ENCODE data around the gene ENAH. TPM values are rescaled to one million over a fixed set of nuclear protein-coding genes. Genes with fewer than 3 reads are reported as not detected.

The ENAH gene
- total RNA-seq, 1 donor from 2014 or later = 749 TPM

GRCh38 chr1:225509376-225509707 is 143.6 kb downstream of the ENAH start:
- no peaks in the 10 kb centered on the region for H3K9me3 ChIP-seq (ENCODE audit: insufficient read depth, low read depth, low read length)
- H3K4me1 Mint-ChIP-seq (ENCODE audit: low read depth, unreplicated experiment) = peaks cover 43% of the 10 kb centered on the region
- no peak for DNase-seq (ENCODE audit: low read depth)
- H4K20me1 ChIP-seq (ENCODE audit: insufficient read depth, low read length) = peaks cover 9% of the 10 kb centered on the region
- H3K4me2 ChIP-seq (ENCODE audit: low read length) = peak overlapping the region; percentile 47
- H3K27ac ChIP-seq (ENCODE audit: low read depth, low read length) = peak overlapping the region; percentile 91
- H3K9me3 Mint-ChIP-seq (ENCODE audit: unreplicated experiment) = no peaks in the 10 kb centered on the region
- H2AFZ ChIP-seq (ENCODE audit: low read depth, low read length) = no peak overlapping the region
- H3K27ac Mint-ChIP-seq (ENCODE audit: unreplicated experiment) = peak overlapping the region; percentile 84
- H3K4me3 Mint-ChIP-seq (ENCODE audit: unreplicated experiment) = no peak overlapping the region
- H3K27me3 Mint-ChIP-seq (ENCODE audit: low read depth, unreplicated experiment) = no peaks in the 10 kb centered on the region
- H3K9ac ChIP-seq (ENCODE audit: low read length) = peak overlapping the region; percentile 57
- TF ChIP-seq CTCF (IDR thresholded peaks at IDR 0.05; ENCODE audit: insufficient read depth, low read depth, low read length) (no peak), EZH2 (IDR thresholded peaks at IDR 0.05; ENCODE audit: insufficient read depth, low read length) (no peak)
- no peaks in the 10 kb centered on the region for H3K27me3 ChIP-seq (ENCODE audit: insufficient read depth, low read length)
- no peak for FAIRE-seq
- peaks cover 22% of the 10 kb centered on the region for H3K36me3 Mint-ChIP-seq (ENCODE audit: low read depth, unreplicated experiment)
- H3K79me2 ChIP-seq (ENCODE audit: insufficient read depth, low read length) = peaks cover 3% of the 10 kb centered on the region
- H3K36me3 ChIP-seq (ENCODE audit: insufficient read depth, low read length) = peaks cover 33% of the 10 kb centered on the region
- H3K4me3 ChIP-seq (ENCODE audit: insufficient read depth, low read depth, low read length) = peak overlapping the region; percentile 4
- H3K4me1 ChIP-seq (ENCODE audit: insufficient read depth, low read length) = peaks cover 18% of the 10 kb centered on the region

- DNase-seq (ENCODE audit: low read depth) = peak; percentile 99
- Histone ChIP-seq H3K79me2 (ENCODE audit: insufficient read depth, low read length) (peaks cover 3% of the 10 kb centered on the region), H3K4me1 (ENCODE audit: insufficient read depth, low read length) (peaks cover 18% of the 10 kb centered on the region), H2AFZ (ENCODE audit: low read depth, low read length) (no peak overlapping the region), H3K36me3 (ENCODE audit: insufficient read depth, low read length) (peaks cover 31% of the 10 kb centered on the region), H3K27me3 (ENCODE audit: insufficient read depth, low read length) (no peaks in the 10 kb centered on the region), H3K4me3 (ENCODE audit: insufficient read depth, low read depth, low read length) (peak overlapping the region; percentile 4), H3K9me3 (ENCODE audit: insufficient read depth, low read depth, low read length) (no peaks in the 10 kb centered on the region), H3K9ac (ENCODE audit: low read length) (peak overlapping the region; percentile 57), H4K20me1 (ENCODE audit: insufficient read depth, low read length) (peaks cover 6% of the 10 kb centered on the region), H3K27ac (ENCODE audit: low read depth, low read length) (peak overlapping the region; percentile 91), H3K4me2 (ENCODE audit: low read length) (peak overlapping the region; percentile 47)
- peak overlapping the region; percentile 84 for H3K27ac Mint-ChIP-seq (ENCODE audit: unreplicated experiment)
- no peaks in the 10 kb centered on the region for H3K9me3 Mint-ChIP-seq (ENCODE audit: unreplicated experiment)
- H3K4me3 Mint-ChIP-seq (ENCODE audit: unreplicated experiment) = peak overlapping the region; percentile 67
- peak; percentile 96 for FAIRE-seq
- TF ChIP-seq EZH2 (IDR thresholded peaks at IDR 0.05; ENCODE audit: insufficient read depth, low read length) (no peak), CTCF (IDR thresholded peaks at IDR 0.05; ENCODE audit: insufficient read depth, low read depth, low read length) (no peak)
- no peaks in the 10 kb centered on the region for H3K27me3 Mint-ChIP-seq (ENCODE audit: low read depth, unreplicated experiment)
- H3K36me3 Mint-ChIP-seq (ENCODE audit: low read depth, unreplicated experiment) = peaks cover 22% of the 10 kb centered on the region
- H3K4me1 Mint-ChIP-seq (ENCODE audit: low read depth, unreplicated experiment) = peaks cover 46% of the 10 kb centered on the region
These were observed 144.2 kb downstream of the ENAH start for GRCh38 chr1:225508538-225509375.

GRCh38 chr1:225506727-225507126 is 146.2 kb downstream of the ENAH start:
- no peak overlapping the region for H3K27ac ChIP-seq (ENCODE audit: low read depth, low read length)
- no peaks in the 10 kb centered on the region for H3K27me3 ChIP-seq (ENCODE audit: insufficient read depth, low read length)
- H2AFZ ChIP-seq (ENCODE audit: low read depth, low read length) = no peak overlapping the region
- no peak overlapping the region for H3K9ac ChIP-seq (ENCODE audit: low read length)
- Mint-ChIP-seq H3K27me3 (ENCODE audit: low read depth, unreplicated experiment) (no peaks in the 10 kb centered on the region), H3K9me3 (ENCODE audit: unreplicated experiment) (no peaks in the 10 kb centered on the region), H3K36me3 (ENCODE audit: low read depth, unreplicated experiment) (peaks cover 13% of the 10 kb centered on the region), H3K4me1 (ENCODE audit: low read depth, unreplicated experiment) (peaks cover 38% of the 10 kb centered on the region), H3K27ac (ENCODE audit: unreplicated experiment) (peak overlapping the region; percentile 69), H3K4me3 (ENCODE audit: unreplicated experiment) (no peak overlapping the region)
- DNase-seq (ENCODE audit: low read depth) = no peak
- no peaks in the 10 kb centered on the region for H3K79me2 ChIP-seq (ENCODE audit: insufficient read depth, low read length)
- H3K4me1 ChIP-seq (ENCODE audit: insufficient read depth, low read length) = peaks cover 18% of the 10 kb centered on the region
- H3K4me3 ChIP-seq (ENCODE audit: insufficient read depth, low read depth, low read length) = no peak overlapping the region
- no peak overlapping the region for H3K4me2 ChIP-seq (ENCODE audit: low read length)
- FAIRE-seq = no peak
- no peaks in the 10 kb centered on the region for H4K20me1 ChIP-seq (ENCODE audit: insufficient read depth, low read length)
- no peaks in the 10 kb centered on the region for H3K9me3 ChIP-seq (ENCODE audit: insufficient read depth, low read depth, low read length)
- peaks cover 25% of the 10 kb centered on the region for H3K36me3 ChIP-seq (ENCODE audit: insufficient read depth, low read length)
- TF ChIP-seq EZH2 (IDR thresholded peaks at IDR 0.05; ENCODE audit: insufficient read depth, low read length) (no peak), CTCF (IDR thresholded peaks at IDR 0.05; ENCODE audit: insufficient read depth, low read depth, low read length) (no peak)
